Liver (tissue), 3 donors: ENCODE results near the gene PAN2.

ENCODE experiments used
- YY1 ChIP-seq: IDR thresholded peaks from 2 replicates; pipeline ENCODE4 v1.6.1; 2016; ENCODE audit warnings: antibody characterized with exemption, mild to moderate bottlenecking
- TF ChIP-seq, protein P1 (sequence below): fragments of 150-350 bp; IDR thresholded peaks from 2 replicates; pipeline ENCODE4 v1.5.1; 2017; ENCODE audit warnings: improper control_type of control experiment, low read depth, low read length; ENCODE audit not compliant: missing input control
- TF ChIP-seq, protein P2 (sequence below): IDR thresholded peaks from 2 replicates; pipeline ENCODE4 v1.6.1; 2016; ENCODE audit warnings: antibody characterized with exemption
- donor health status: healthy.
- donor health status: healthy.

DNA sequence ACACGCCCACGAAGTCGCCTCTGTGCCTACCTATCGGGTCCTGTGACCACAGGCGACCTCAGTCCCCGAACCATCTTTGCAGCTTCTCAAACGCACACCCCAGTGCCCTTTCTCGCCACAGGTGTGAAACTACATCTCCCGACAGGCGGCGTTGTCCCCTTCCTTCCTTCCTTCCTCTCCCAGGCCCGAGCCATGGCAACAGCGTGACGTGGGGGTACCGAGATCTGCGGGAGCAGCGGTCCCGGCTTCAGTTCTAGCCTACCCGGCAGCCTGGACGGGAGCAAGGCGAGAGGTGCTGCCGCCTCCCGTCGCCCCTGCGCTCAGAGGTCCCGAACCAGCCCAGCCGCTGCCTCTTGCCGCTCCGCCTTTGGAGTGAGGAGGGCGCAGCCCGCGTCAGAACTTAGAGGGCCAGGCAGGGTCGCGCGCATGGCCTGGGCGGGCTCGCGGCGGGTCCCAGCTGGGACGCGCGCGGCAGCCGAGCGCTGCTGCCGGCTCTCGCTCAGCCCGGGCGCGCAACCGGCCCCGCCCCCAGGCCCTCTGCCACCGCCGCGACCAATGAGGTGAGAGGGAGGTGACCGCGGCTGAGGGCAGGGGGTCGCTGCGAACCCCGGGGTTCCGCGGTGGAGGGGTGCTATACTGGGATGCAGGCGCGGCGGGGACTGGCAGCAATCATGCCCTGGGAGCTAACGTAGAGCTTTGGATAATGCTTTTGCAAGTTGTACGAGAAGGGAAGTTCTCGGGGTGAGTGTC lies 66.9 kb downstream of the PAN2 start, which contains the start of gene COQ10A:
- TF ChIP-seq, protein P1, sequence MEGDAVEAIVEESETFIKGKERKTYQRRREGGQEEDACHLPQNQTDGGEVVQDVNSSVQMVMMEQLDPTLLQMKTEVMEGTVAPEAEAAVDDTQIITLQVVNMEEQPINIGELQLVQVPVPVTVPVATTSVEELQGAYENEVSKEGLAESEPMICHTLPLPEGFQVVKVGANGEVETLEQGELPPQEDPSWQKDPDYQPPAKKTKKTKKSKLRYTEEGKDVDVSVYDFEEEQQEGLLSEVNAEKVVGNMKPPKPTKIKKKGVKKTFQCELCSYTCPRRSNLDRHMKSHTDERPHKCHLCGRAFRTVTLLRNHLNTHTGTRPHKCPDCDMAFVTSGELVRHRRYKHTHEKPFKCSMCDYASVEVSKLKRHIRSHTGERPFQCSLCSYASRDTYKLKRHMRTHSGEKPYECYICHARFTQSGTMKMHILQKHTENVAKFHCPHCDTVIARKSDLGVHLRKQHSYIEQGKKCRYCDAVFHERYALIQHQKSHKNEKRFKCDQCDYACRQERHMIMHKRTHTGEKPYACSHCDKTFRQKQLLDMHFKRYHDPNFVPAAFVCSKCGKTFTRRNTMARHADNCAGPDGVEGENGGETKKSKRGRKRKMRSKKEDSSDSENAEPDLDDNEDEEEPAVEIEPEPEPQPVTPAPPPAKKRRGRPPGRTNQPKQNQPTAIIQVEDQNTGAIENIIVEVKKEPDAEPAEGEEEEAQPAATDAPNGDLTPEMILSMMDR, result peak; percentile 49
- TF ChIP-seq, protein P2, sequence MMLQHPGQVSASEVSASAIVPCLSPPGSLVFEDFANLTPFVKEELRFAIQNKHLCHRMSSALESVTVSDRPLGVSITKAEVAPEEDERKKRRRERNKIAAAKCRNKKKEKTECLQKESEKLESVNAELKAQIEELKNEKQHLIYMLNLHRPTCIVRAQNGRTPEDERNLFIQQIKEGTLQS, result no peak
- TF ChIP-seq YY1, result peak; percentile 55
